H9 (cell line): ENCODE data around the gene MYOD1. TPM values are rescaled to one million over a fixed set of nuclear protein-coding genes. Genes with fewer than 3 reads are reported as not detected.

ENCODE experiments used
- DNase-seq: peaks from one replicate; pipeline ENCODE4 v3.0.0-alpha.2; 2017
- H2AFZ ChIP-seq: one replicate; pipeline ENCODE4 v1.6.1; 2013; ENCODE audit warnings: mild to moderate bottlenecking, low read length, control low read depth, moderate library complexity
- H2AK5ac ChIP-seq: 2 replicates; pipeline ENCODE4 v1.6.1; 2013; ENCODE audit warnings: low read length, control low read depth, mixed read lengths; ENCODE audit not compliant: insufficient read length
- H2BK120ac ChIP-seq: one replicate; pipeline ENCODE4 v1.6.1; 2013; ENCODE audit warnings: low read depth, mild to moderate bottlenecking, low read length, control low read depth, inconsistent platforms; ENCODE audit not compliant: poor library complexity, severe bottlenecking
- H2BK12ac ChIP-seq: 2 replicates; pipeline ENCODE4 v1.6.1; 2013; ENCODE audit warnings: low read length, control low read depth, mixed read lengths, low read depth; ENCODE audit not compliant: insufficient read length
- H2BK15ac ChIP-seq: 2 replicates; pipeline ENCODE4 v1.6.1; 2013; ENCODE audit warnings: low read depth, low read length, control low read depth
- H2BK20ac ChIP-seq: one replicate; pipeline ENCODE4 v1.6.1; 2013; ENCODE audit warnings: low read depth, mild to moderate bottlenecking, low read length, control low read depth, inconsistent platforms; ENCODE audit not compliant: poor library complexity, severe bottlenecking
- H2BK5ac ChIP-seq: 2 replicates; pipeline ENCODE4 v1.6.1; 2013; ENCODE audit warnings: low read length, control low read depth, mixed read lengths; ENCODE audit not compliant: insufficient read length
- H3K14ac ChIP-seq: 2 replicates; pipeline ENCODE4 v1.6.1; 2013; ENCODE audit warnings: low read length, control low read depth; ENCODE audit not compliant: insufficient read depth
- H3K18ac ChIP-seq: 2 replicates; pipeline ENCODE4 v1.6.1; 2013; ENCODE audit warnings: low read depth, mild to moderate bottlenecking, mixed read lengths, low read length, control low read depth; ENCODE audit not compliant: insufficient read length
- H3K23ac ChIP-seq: 2 replicates; pipeline ENCODE4 v1.6.1; 2013; ENCODE audit warnings: low read length, control low read depth, mixed read lengths, low read depth; ENCODE audit not compliant: insufficient read length
- H3K23me2 ChIP-seq: 2 replicates; pipeline ENCODE4 v1.6.1; 2013; ENCODE audit warnings: low read depth, mild to moderate bottlenecking, mixed read lengths, low read length, control low read depth; ENCODE audit not compliant: insufficient read length, poor library complexity, severe bottlenecking
- H3K27ac ChIP-seq: 2 replicates; pipeline ENCODE4 v1.5.1; 2013; ENCODE audit warnings: low read length, control low read depth, mixed read lengths, low read depth; ENCODE audit not compliant: insufficient read length
- H3K27me3 ChIP-seq: 2 replicates; pipeline ENCODE4 v1.6.1; 2013; ENCODE audit warnings: low read length, control low read depth, inconsistent platforms; ENCODE audit not compliant: insufficient read depth
- H3K4ac ChIP-seq: 2 replicates; pipeline ENCODE4 v1.6.1; 2013; ENCODE audit warnings: low read depth, mild to moderate bottlenecking, control low read depth, inconsistent platforms, low read length, moderate library complexity
- H3K4me1 ChIP-seq: 2 replicates; pipeline ENCODE4 v1.6.1; 2013; ENCODE audit warnings: low read length, control low read depth, inconsistent platforms; ENCODE audit not compliant: insufficient read depth
- H3K4me2 ChIP-seq: 2 replicates; pipeline ENCODE4 v1.6.1; 2013; ENCODE audit warnings: low read length, control low read depth, mixed read lengths; ENCODE audit not compliant: insufficient read length, insufficient read depth
- H3K56ac ChIP-seq: 2 replicates; pipeline ENCODE4 v1.6.1; 2013; ENCODE audit warnings: low read depth, mild to moderate bottlenecking, mixed read lengths, low read length, control low read depth; ENCODE audit not compliant: insufficient read length
- H3K79me1 ChIP-seq: 2 replicates; pipeline ENCODE4 v1.6.1; 2013; ENCODE audit warnings: low read depth, mild to moderate bottlenecking, moderate library complexity, low read length, control low read depth, inconsistent platforms; ENCODE audit not compliant: insufficient read depth, poor library complexity, severe bottlenecking
- H3K79me2 ChIP-seq: 2 replicates; pipeline ENCODE4 v1.6.1; 2013; ENCODE audit warnings: low read length, control low read depth, inconsistent platforms; ENCODE audit not compliant: insufficient read depth
- H3K9ac ChIP-seq: 2 replicates; pipeline ENCODE4 v1.6.1; 2013; ENCODE audit warnings: low read length, control low read depth, mixed read lengths; ENCODE audit not compliant: insufficient read length; ENCODE audit errors: extremely low read depth
- H3K9me3 ChIP-seq: one replicate; pipeline ENCODE4 v1.6.1; 2013; ENCODE audit warnings: low read depth, low read length, inconsistent platforms; ENCODE audit not compliant: control insufficient read depth
- H3T11ph ChIP-seq: one replicate; pipeline ENCODE4 v1.6.1; 2013; ENCODE audit warnings: mild to moderate bottlenecking, low read length, control low read depth, inconsistent platforms
- H4K20me1 ChIP-seq: one replicate; pipeline ENCODE4 v1.6.1; 2013; ENCODE audit not compliant: control insufficient read depth, insufficient read length, insufficient read depth
- H4K5ac ChIP-seq: 2 replicates; pipeline ENCODE4 v1.6.1; 2013; ENCODE audit warnings: low read depth, mild to moderate bottlenecking, mixed read lengths, low read length, control low read depth; ENCODE audit not compliant: insufficient read length
- H4K8ac ChIP-seq: replicated peaks from 2 replicates; pipeline ENCODE4 v1.6.1; 2013; ENCODE audit warnings: low read length, control low read depth, mixed read lengths, low read depth; ENCODE audit not compliant: insufficient read length
- H4K91ac ChIP-seq: 2 replicates; pipeline ENCODE4 v1.6.1; 2013; ENCODE audit warnings: low read depth, mild to moderate bottlenecking, moderate library complexity, mixed read lengths, low read length, control low read depth; ENCODE audit not compliant: insufficient read length
- H3K27ac Mint-ChIP-seq, 3 experiments: 2 replicates in 2 of 3; 3 replicates in 1 of 3; pipeline ENCODE4 v1.8.0; 2020 to 2021; ENCODE audit warnings: mixed read lengths in 3 of 3, mild to moderate bottlenecking in 1 of 3, moderate library complexity in 1 of 3
- H3K27me3 Mint-ChIP-seq: 2 replicates; pipeline ENCODE4 v1.8.0; 2021; ENCODE audit warnings: low read depth, mild to moderate bottlenecking, moderate library complexity, mixed read lengths
- H3K36me3 Mint-ChIP-seq, 3 experiments: 2 replicates in 2 of 3; 3 replicates in 1 of 3; pipeline ENCODE4 v1.8.0; 2020 to 2021; ENCODE audit warnings: low read depth in 3 of 3, mixed read lengths in 3 of 3; ENCODE audit not compliant: insufficient read depth in 1 of 3
- H3K4me1 Mint-ChIP-seq, 2 experiments: 2 replicates each; pipeline ENCODE4 v1.8.0; 2020; ENCODE audit warnings: mixed read lengths in 2 of 2
- H3K4me3 Mint-ChIP-seq, 2 experiments: 2 replicates in 1 of 2; 3 replicates in 1 of 2; pipeline ENCODE4 v1.8.0; 2020 to 2021; ENCODE audit warnings: mild to moderate bottlenecking in 2 of 2, mixed read lengths in 2 of 2, moderate library complexity in 1 of 2
- H3K9me3 Mint-ChIP-seq, 2 experiments: 2 replicates in 1 of 2; 3 replicates in 1 of 2; pipeline ENCODE4 v1.8.0; 2020; ENCODE audit warnings: mild to moderate bottlenecking in 2 of 2, mixed read lengths in 2 of 2, moderate library complexity in 1 of 2
- WGBS: extraction: QIAGEN DNeasy Blood & Tissue Kit; methylation state at CpG from one replicate; pipeline ENCODE4 v1.1.7; 2013; ENCODE audit warnings: missing lambda C conversion rate, low lambda C conversion rate, mixed read lengths; ENCODE audit not compliant: insufficient read length; ENCODE audit errors: extremely low coverage; 5-methylcytosine and 5-hydroxymethylcytosine counted together
- total RNA-seq: library from RNA; stranded (reverse); gene quantifications from 2 replicates; pipeline ENCODE4 v1.2.1, GENCODE V29; 2021
- TF ChIP-seq, protein P1 (sequence below): fragments of 200-600 bp; sonication (generic); conservative IDR thresholded peaks from 3 replicates; pipeline ENCODE4 v1.8.0; 2021; ENCODE audit warnings: antibody characterized with exemption, mild to moderate bottlenecking

Gene MYOD1
- total RNA-seq, 1 experiment from 2014 or later, result not detected

DNA sequence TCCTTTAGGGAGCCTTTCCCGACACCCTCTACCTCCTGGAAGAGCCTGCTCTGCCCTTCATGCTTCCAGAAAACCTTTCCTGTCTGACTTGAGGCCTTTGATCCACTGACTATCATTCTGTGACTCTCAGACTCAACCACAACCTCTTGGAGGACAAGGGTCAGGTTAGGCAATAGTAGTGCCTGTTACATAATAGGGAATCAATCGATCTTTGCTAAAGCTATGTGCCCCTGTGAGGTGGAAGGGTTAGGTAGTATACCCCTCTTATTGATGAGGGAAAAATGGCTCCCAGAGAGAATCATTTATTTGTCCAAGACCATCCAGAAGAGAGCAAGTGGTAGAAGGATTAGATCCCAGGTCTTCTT, 31.4 kb downstream of the MYOD1 start:
- no peak overlapping the region for H2AK5ac ChIP-seq
- H3K9ac ChIP-seq, result no peak overlapping the region
- H3K23ac ChIP-seq, result no peak overlapping the region
- H3K56ac ChIP-seq, result no peak overlapping the region
- H3K9me3 ChIP-seq, result no peaks in the 10 kb centered on the region
- Mint-ChIP-seq H3K27ac (no peak overlapping the region), H3K9me3 (no peaks in the 10 kb centered on the region), H3K4me3 (no peak overlapping the region), H3K36me3 (no peaks in the 10 kb centered on the region), H3K4me1 (no peaks in the 10 kb centered on the region), H3K27me3 (peaks cover 33% of the 10 kb centered on the region)
- H4K5ac ChIP-seq, result no peak overlapping the region
- H3K4me1 ChIP-seq, result no peaks in the 10 kb centered on the region
- H3K27ac ChIP-seq, result no peak overlapping the region
- no peak overlapping the region for H3K14ac ChIP-seq
- H2BK5ac ChIP-seq, result no peak overlapping the region
- H2BK120ac ChIP-seq, result no peak overlapping the region
- no peak overlapping the region for H3T11ph ChIP-seq
- no peak overlapping the region for H4K91ac ChIP-seq
- no peak for DNase-seq
- no peak overlapping the region for H4K8ac ChIP-seq
- no peak overlapping the region for H2AFZ ChIP-seq
- no peaks in the 10 kb centered on the region for H3K79me2 ChIP-seq
- no peak overlapping the region for H3K4me2 ChIP-seq
- no peak overlapping the region for H2BK12ac ChIP-seq
- H2BK15ac ChIP-seq, result no peak overlapping the region
- no peaks in the 10 kb centered on the region for H4K20me1 ChIP-seq
- TF ChIP-seq, protein P1, sequence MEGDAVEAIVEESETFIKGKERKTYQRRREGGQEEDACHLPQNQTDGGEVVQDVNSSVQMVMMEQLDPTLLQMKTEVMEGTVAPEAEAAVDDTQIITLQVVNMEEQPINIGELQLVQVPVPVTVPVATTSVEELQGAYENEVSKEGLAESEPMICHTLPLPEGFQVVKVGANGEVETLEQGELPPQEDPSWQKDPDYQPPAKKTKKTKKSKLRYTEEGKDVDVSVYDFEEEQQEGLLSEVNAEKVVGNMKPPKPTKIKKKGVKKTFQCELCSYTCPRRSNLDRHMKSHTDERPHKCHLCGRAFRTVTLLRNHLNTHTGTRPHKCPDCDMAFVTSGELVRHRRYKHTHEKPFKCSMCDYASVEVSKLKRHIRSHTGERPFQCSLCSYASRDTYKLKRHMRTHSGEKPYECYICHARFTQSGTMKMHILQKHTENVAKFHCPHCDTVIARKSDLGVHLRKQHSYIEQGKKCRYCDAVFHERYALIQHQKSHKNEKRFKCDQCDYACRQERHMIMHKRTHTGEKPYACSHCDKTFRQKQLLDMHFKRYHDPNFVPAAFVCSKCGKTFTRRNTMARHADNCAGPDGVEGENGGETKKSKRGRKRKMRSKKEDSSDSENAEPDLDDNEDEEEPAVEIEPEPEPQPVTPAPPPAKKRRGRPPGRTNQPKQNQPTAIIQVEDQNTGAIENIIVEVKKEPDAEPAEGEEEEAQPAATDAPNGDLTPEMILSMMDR, result no peak
- no peak overlapping the region for H3K18ac ChIP-seq
- H2BK20ac ChIP-seq, result no peak overlapping the region
- no peak overlapping the region for H3K4ac ChIP-seq
- WGBS, result no CpG with 5 or more reads among the region's 2 CpGs
- H3K27me3 ChIP-seq, result no peaks in the 10 kb centered on the region
- no peaks in the 10 kb centered on the region for H3K79me1 ChIP-seq
- no peaks in the 10 kb centered on the region for H3K23me2 ChIP-seq
